NCI-H2029 treated with DMSO at 0.1 percent for 48 hours (cell line): Measurements from ENCODE around the gene ADAM19.

Source experiments
- DNase-seq: peaks from one replicate; lab custom pipeline; 2025; lab: John Stamatoyannopoulos, UW

Gene ADAM19

GRCh38 chr5:157575381-157576020, at the start of gene ADAM19:
Gene ADAM19, minus strand, starts transcription at chr5:157575775. Its CDS starts 79 bp downstream, at chr5:157575696.
- no peak for DNase-seq

GRCh38 chr5:157624144-157624543, 48.6 kb upstream of the ADAM19 start:
- DNase-seq = no peak

GRCh38 chr5:157620776-157621175, 45.2 kb upstream of the ADAM19 start:
- DNase-seq = no peak

DNA sequence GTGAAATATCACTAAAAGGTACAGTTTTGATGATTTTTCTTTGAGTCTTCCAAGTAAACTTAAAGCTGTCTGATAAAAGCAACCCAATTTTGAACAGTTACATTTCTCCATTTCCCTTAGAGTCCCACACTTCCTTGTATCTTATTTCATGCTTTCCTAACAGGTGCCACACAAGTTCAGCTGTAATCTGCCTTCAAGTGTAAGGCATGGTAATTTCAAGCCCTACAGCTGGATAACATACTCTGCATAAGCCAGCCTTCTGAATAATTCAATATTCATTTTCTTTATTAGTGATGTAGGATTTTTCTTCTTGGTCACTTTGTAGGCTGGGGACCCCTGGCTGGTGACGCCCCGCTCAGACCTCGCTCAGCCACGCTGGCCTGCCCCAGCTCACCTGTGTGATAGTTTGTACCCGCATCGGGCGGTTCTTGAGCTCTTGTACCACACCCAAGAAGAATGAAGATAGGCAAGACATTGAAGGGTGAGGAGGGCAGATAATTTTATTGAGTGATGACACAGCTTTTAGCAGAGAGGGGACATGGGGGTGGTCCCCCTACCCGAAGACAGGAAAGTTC, 42.7 kb upstream of the ADAM19 start:
- no peak for DNase-seq

DNA sequence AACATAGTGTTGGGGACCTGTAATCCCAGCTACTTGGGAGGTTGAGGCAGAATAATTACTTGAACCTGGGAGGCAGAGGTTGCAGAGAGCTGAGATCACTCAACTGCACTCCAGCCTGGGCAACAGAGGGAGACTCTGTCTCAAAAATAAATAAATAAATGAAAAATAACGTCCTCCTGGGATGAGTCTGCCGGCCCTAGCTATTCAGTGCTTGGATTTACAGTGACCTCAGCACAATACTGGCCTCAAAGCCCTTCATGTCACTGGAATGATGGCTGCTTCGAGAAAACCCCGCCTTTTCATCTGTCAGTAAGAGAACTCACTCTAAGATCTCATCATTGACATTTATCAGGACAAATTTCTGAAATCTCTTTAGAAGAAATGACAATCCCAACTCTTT, 41.2 kb upstream of the ADAM19 start:
- no peak for DNase-seq

DNA sequence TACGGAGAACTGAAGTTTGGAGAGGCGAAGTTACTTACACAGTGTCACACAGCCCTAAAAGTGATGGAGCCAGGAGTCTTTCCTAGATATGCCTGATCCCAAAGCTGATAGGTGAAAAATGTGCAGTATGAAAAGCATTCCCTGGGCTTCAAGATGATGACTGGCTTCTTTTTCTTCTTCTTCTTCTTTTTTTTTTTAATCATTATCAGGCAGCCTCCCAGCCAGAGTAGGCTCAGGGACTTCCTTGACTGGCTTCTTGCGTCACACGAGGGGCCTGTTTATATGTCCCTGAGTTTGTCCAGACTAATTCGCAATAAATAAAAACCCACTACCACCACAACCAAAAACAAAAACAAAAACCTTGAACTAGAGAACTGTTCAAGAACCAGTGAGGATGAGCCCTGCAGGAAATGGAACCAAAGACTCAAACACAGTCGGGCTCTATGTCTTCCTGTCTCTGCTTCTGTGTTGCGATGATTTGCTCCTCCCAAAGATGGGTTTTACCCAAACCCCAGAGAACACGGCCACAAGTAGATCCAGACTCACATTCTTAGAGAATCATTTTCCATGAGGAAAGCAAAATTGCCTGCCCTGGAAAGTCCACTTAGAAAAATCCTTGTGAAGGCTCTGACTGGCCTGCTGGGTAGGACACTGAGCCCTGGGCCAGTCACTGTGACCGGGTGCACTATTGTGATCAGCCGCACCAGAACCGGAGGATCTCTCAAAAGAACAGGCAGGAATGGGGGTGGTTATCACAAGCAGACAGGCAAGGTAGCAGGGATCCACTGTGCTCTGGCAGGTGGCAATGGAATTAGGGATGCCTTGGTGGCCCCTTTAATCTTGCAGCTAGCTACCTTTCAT, 38.0 kb upstream of the ADAM19 start:
- no peak for DNase-seq

DNA sequence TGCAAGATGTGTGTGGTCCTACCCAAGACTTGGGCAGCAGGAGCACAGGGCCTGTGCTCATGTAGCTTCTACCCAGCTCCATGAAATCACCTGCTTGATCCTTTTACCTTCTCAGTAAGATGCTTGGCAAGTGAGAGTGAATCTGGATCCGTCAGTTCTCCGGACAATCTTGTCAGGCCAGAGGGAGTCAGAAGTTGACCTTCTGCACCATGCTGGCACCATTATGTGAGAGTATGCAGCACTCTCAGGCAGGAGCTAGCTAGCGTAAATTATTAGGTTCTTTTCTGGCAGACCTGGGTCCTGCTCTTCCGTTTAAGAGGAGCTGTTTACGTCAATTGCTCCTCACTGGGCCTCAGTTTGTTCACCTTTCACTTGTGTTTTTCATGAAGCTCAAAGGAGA, 37.0 kb upstream of the ADAM19 start:
- no peak for DNase-seq

GRCh38 chr5:157611571-157612476, 36.2 kb upstream of the ADAM19 start:
- no peak for DNase-seq

DNA sequence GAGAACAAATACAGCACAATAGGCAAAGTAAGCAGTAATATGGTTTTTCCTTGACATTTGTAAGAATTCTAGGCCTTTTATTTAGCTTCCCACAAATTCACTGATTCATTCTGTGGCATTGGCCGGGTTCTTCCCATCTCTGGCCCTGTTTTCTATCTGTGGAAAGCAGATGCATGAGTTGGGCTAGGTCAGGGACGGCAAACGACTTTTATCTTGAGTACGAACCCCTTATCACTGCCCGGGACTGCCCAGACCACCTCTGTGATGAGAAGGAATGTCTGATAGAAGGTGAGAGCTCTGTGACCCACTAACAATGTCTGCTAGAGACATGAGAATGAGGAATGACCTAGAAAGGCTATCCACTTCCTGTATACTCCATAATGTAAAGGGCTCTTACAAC, 35.4 kb upstream of the ADAM19 start:
- DNase-seq = no peak

- DNase-seq = no peak
Observed at GRCh38 chr5:157608972-157609565, 33.5 kb upstream of the ADAM19 start.

DNA sequence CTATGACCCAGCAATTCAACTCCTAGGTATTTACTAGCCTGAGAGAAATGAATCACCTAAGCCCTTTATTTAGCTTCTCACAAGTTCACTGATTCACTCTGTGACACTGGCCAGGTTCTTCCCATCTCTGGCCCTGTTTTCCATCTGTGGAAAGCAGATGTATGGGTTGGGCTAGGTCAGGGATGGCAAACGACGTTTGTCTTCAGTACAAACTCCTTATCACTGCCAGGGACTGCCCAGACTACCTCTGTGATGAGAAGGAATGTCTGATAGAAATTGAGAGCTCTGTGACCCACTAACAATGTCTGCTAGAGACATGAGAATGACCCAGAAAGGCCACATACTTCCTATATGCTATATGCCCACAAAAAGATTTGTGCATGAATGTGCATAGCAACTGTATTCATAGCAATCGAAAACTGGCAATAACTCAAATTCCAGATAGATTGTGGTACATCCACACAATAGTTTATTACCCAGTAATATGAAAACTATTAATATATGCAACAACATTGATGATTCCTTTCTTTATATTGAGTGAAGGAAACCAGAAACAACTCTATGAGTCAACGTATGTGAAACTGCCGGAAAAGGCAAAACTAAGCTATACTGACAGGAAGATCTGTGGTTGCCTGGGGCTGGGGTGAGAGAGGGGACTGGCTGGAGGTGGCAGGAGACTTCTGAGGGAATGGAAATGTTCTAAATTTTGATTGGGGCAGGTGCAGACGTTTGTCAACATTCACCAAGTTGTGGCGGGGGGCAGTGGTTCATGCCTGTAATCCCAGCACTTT, 32.0 kb upstream of the ADAM19 start:
- no peak for DNase-seq

- DNase-seq = no peak
Observed at GRCh38 chr5:157606046-157606445, 30.5 kb upstream of the ADAM19 start.

- no peak for DNase-seq
Observed at GRCh38 chr5:157603333-157604190, 28.0 kb upstream of the ADAM19 start.

DNA sequence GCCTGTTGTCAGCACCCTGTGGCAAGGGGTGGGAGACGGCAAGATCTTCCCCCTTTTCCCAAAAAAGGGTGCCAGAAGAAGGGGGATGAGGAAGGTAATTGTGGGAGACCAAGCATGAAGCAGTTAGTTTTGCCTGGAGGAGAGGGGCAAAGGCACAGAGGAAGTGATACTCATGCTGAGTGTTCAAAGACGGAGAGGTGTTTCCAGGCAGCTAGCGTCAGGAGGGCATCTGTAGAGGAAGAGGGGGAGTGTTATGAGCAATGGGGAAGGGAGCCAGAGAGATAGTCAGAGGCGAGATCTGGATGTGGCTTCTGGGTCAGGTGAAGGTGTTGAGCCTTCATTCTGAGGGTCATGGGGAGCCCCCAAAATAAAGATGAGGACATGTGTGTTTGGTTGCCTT, 26.9 kb upstream of the ADAM19 start:
- no peak for DNase-seq

- no peak for DNase-seq
Observed at GRCh38 chr5:157600252-157600651, 24.7 kb upstream of the ADAM19 start.

DNA sequence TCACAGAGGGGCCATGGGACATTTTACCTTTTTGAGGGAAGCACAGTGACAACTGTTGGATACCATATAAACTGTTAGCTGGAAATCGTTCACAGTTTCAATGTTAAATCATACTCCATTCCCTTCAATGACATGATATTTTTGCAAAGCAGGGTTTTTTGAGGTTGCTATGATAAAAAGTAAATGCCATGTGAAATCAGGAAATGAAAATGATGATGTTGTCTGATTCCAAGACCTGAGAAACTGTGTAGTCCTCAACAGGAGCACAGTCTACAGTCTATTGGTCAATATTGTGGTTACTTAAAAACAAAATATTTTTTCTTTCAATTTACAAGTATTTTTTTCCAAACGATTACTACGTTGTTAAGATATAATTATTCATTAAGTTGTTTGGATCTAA, 24.0 kb upstream of the ADAM19 start:
- no peak for DNase-seq

- DNase-seq = no peak
Observed at GRCh38 chr5:157598350-157598936, 22.9 kb upstream of the ADAM19 start.

DNA sequence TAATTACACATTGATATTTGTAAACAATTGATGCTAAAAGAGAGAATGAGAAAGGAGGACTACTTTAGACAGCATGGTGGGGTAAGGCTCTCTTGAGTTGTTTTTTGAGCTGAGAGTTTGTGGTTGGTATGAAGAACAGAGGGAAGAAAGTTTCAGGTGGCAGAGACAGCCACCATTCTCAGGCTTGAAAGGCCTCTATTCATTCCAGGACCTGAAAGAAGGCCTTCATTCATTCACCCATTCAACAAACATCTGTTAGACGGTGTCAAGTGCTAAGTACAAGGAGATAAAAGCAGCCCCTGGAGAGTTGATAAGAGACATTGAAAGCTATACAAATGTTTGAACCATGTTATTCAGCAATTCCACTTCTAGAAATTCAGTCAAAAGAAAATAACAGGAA, 21.7 kb upstream of the ADAM19 start:
- no peak for DNase-seq

GRCh38 chr5:157596487-157596886, 20.9 kb upstream of the ADAM19 start:
- no peak for DNase-seq
